H1 (cell line): ENCODE data around the gene ASS1. TPM values are rescaled to one million over a fixed set of nuclear protein-coding genes. Genes with fewer than 3 reads are reported as not detected.

ENCODE experiments used
- CTCF ChIA-PET: fragments of 300-600 bp; sonication (Branson Sonifier 250); formaldehyde crosslinking; loops from one replicate; lab custom pipeline; 2021; ENCODE audit not compliant: partially characterized antibody; lab: Charles Lee
- POLR2A ChIA-PET: fragments of 300-600 bp; sonication (Branson Sonifier 250); formaldehyde crosslinking; loops from one replicate; lab custom pipeline; 2021; ENCODE audit warnings: inconsistent platforms; ENCODE audit not compliant: partially characterized antibody; lab: Charles Lee
- DNase-seq, 2 experiments: peaks; one replicate each; pipeline versions ENCODE4 v3.0.0 to v3.0.0-alpha.2; 2010 to 2022; ENCODE audit warnings: low spot score in 2 of 2, low read depth in 1 of 2, mixed read lengths in 1 of 2
- FAIRE-seq: peaks from 2 replicates; lab custom pipeline; 2011; peaks lifted over from hg19 to GRCh38; lab: Jason Lieb, UNC
- H2AFZ ChIP-seq: 2 replicates; pipeline ENCODE4 v1.8.1; 2012; ENCODE audit warnings: low read length, inconsistent platforms
- H2AK5ac ChIP-seq: 2 replicates; pipeline ENCODE4 v1.6.1; 2013; ENCODE audit warnings: low read depth, low read length
- H2BK120ac ChIP-seq: replicated peaks from 2 replicates; pipeline ENCODE3; 2013; ENCODE audit warnings: low read depth, low read length, inconsistent platforms
- H2BK12ac ChIP-seq: 2 replicates; pipeline ENCODE4 v1.6.1; 2013; ENCODE audit warnings: low read depth, low read length
- H2BK15ac ChIP-seq: 2 replicates; pipeline ENCODE4 v1.6.1; 2013; ENCODE audit warnings: low read length
- H2BK20ac ChIP-seq: 2 replicates; pipeline ENCODE4 v1.6.1; 2013; ENCODE audit warnings: low read length
- H2BK5ac ChIP-seq: 2 replicates; pipeline ENCODE4 v1.6.1; 2013; ENCODE audit warnings: low read depth, low read length
- H3K14ac ChIP-seq: 2 replicates; pipeline ENCODE4 v1.6.1; 2013; ENCODE audit warnings: inconsistent platforms; ENCODE audit not compliant: insufficient read length
- H3K18ac ChIP-seq: 2 replicates; pipeline ENCODE4 v1.6.1; 2013; ENCODE audit warnings: low read length; ENCODE audit errors: extremely low read depth
- H3K23ac ChIP-seq: 2 replicates; pipeline ENCODE4 v1.6.1; 2013; ENCODE audit warnings: inconsistent platforms; ENCODE audit not compliant: insufficient read length
- H3K23me2 ChIP-seq: 2 replicates; pipeline ENCODE4 v1.6.1; 2013; ENCODE audit warnings: low read depth, low read length
- H3K27ac ChIP-seq: 2 replicates; pipeline ENCODE4 v1.6.1; 2011; ENCODE audit warnings: low read depth, low read length, inconsistent platforms
- H3K27me3 ChIP-seq, 4 experiments: replicated peaks in 1 of 4; 1 replicate in 1 of 4; 2 replicates in 3 of 4; pipeline versions ENCODE4 v1.6.1 to v1.8.1; 2011 to 2013; ENCODE audit warnings: low read length in 3 of 4, mild to moderate bottlenecking in 3 of 4, inconsistent platforms in 2 of 4, mixed read lengths in 2 of 4, moderate library complexity in 1 of 4; ENCODE audit not compliant: control insufficient read depth in 3 of 4, insufficient read depth in 3 of 4; ENCODE audit errors: extremely low read depth in 1 of 4
- H3K36me3 ChIP-seq, 4 experiments: 2 replicates each; pipeline versions ENCODE4 v1.6.1 to v1.8.1; 2011 to 2013; ENCODE audit warnings: mild to moderate bottlenecking in 4 of 4, low read length in 3 of 4, moderate library complexity in 2 of 4, control low read depth in 1 of 4, inconsistent platforms in 1 of 4; ENCODE audit not compliant: insufficient read depth in 4 of 4, control insufficient read depth in 2 of 4
- H3K4ac ChIP-seq: replicated peaks from 2 replicates; pipeline ENCODE3; 2013; ENCODE audit warnings: low read length, low read depth, mixed read lengths, inconsistent platforms; ENCODE audit not compliant: insufficient read length
- H3K4me1 ChIP-seq, 4 experiments: replicated peaks in 1 of 4; 1 replicate in 1 of 4; 2 replicates in 3 of 4; pipeline versions ENCODE4 v1.6.1 to v1.8.1; 2011 to 2013; ENCODE audit warnings: low read length in 3 of 4, inconsistent platforms in 2 of 4, mixed read lengths in 1 of 4; ENCODE audit not compliant: insufficient read depth in 4 of 4, control insufficient read depth in 3 of 4
- H3K4me2 ChIP-seq, 2 experiments: 2 replicates each; pipeline versions ENCODE4 v1.6.1 to v1.8.1; 2011 to 2013; ENCODE audit warnings: low read depth in 2 of 2, low read length in 2 of 2, control low read depth in 1 of 2, inconsistent platforms in 1 of 2, mild to moderate bottlenecking in 1 of 2; ENCODE audit not compliant: insufficient read depth in 1 of 2
- H3K4me3 ChIP-seq, 4 experiments: fragments of 200-600, 300-600 bp in 1 of 4; sonication (generic), shearing (Covaris generic), sonication (Bioruptor Twin) in 1 of 4; 2 replicates each; pipeline versions ENCODE4 v1.5.1 to v1.8.1; 2011 to 2016; ENCODE audit warnings: low read length in 4 of 4, low read depth in 3 of 4, control low read depth in 2 of 4, inconsistent platforms in 2 of 4, mild to moderate bottlenecking in 2 of 4, mixed read lengths in 1 of 4, moderate library complexity in 1 of 4; ENCODE audit not compliant: insufficient read depth in 2 of 4; ENCODE audit errors: extremely low read depth in 1 of 4
- H3K56ac ChIP-seq: replicated peaks from 2 replicates; pipeline ENCODE3; 2013; ENCODE audit warnings: low read depth, mild to moderate bottlenecking, mixed read lengths, low read length, inconsistent platforms; ENCODE audit not compliant: insufficient read length
- H3K79me1 ChIP-seq: 2 replicates; pipeline ENCODE4 v1.6.1; 2013; ENCODE audit warnings: low read depth, low read length, control low read depth
- H3K79me2 ChIP-seq, 2 experiments: 2 replicates each; pipeline versions ENCODE4 v1.6.1 to v1.8.1; 2012 to 2013; ENCODE audit warnings: low read length in 2 of 2, mild to moderate bottlenecking in 2 of 2, inconsistent platforms in 1 of 2; ENCODE audit not compliant: insufficient read depth in 2 of 2, control insufficient read depth in 1 of 2
- H3K9ac ChIP-seq, 4 experiments: replicated peaks in 1 of 4; 1 replicate in 1 of 4; 2 replicates in 3 of 4; pipeline versions ENCODE4 v1.6.1 to v1.8.1; 2011 to 2013; ENCODE audit warnings: low read depth in 3 of 4, low read length in 3 of 4, control low read depth in 2 of 4, mild to moderate bottlenecking in 2 of 4, moderate library complexity in 2 of 4, inconsistent platforms in 1 of 4; ENCODE audit errors: extremely low read depth in 1 of 4
- H3K9me3 ChIP-seq, 2 experiments: 2 replicates each; pipeline versions ENCODE4 v1.6.1 to v1.8.1; 2012 to 2013; ENCODE audit warnings: mild to moderate bottlenecking in 2 of 2, moderate library complexity in 2 of 2, control low read depth in 1 of 2, inconsistent platforms in 1 of 2, low read depth in 1 of 2, low read length in 1 of 2, mixed read lengths in 1 of 2; ENCODE audit not compliant: insufficient read depth in 2 of 2
- H4K20me1 ChIP-seq, 2 experiments: replicated peaks in 1 of 2; 2 replicates each; pipeline versions ENCODE3 to v1.8.1; 2011 to 2013; ENCODE audit warnings: inconsistent platforms in 2 of 2, low read length in 2 of 2, mild to moderate bottlenecking in 1 of 2; ENCODE audit not compliant: insufficient read depth in 2 of 2, control insufficient read depth in 1 of 2
- H4K5ac ChIP-seq: 2 replicates; pipeline ENCODE4 v1.6.1; 2013; ENCODE audit warnings: low read length, low read depth, mixed read lengths, inconsistent platforms; ENCODE audit not compliant: insufficient read length
- H4K8ac ChIP-seq: 2 replicates; pipeline ENCODE4 v1.8.0; 2013; ENCODE audit warnings: mild to moderate bottlenecking, moderate library complexity, low read length, inconsistent platforms; ENCODE audit not compliant: insufficient read depth; ENCODE audit errors: extremely low read depth
- H4K91ac ChIP-seq: replicated peaks from 2 replicates; pipeline ENCODE3; 2013; ENCODE audit warnings: low read length, mixed read lengths, inconsistent platforms; ENCODE audit not compliant: insufficient read length
- CBX8 ChIP-seq: fragments of 300-800, 300-1000 bp; sonication (generic); IDR thresholded peaks from 2 replicates; pipeline ENCODE4 v1.7.1; 2016; ENCODE audit warnings: low read depth, low read length, borderline replicate concordance
- GTF2F1 ChIP-seq: IDR thresholded peaks from 2 replicates; pipeline ENCODE4 v1.6.1; 2012; ENCODE audit warnings: low read depth, low read length, improper control_type of control experiment, borderline replicate concordance
- JUN ChIP-seq: IDR thresholded peaks from 2 replicates; pipeline ENCODE4 v1.6.1; 2011; ENCODE audit warnings: low read depth, mild to moderate bottlenecking, improper control_type of control experiment, low read length
- KDM1A ChIP-seq: fragments of 200-600, 300-600 bp; sonication (generic); IDR thresholded peaks from 2 replicates; pipeline ENCODE4 v1.7.1; 2016; ENCODE audit warnings: mild to moderate bottlenecking, low read length, borderline replicate concordance
- KDM4A ChIP-seq: IDR thresholded peaks from one replicate; pipeline ENCODE4 v1.7.1; 2012; ENCODE audit warnings: low read depth, mild to moderate bottlenecking, moderate library complexity, low read length, inconsistent platforms; ENCODE audit not compliant: severe bottlenecking
- KDM5A ChIP-seq: fragments of 200-600 bp; IDR thresholded peaks from 2 replicates; pipeline ENCODE4 v1.7.1; 2012; ENCODE audit warnings: mild to moderate bottlenecking, low read length, inconsistent platforms, mixed read lengths
- RNF2 ChIP-seq: fragments of 200-900, 300-1000 bp; sonication (generic); IDR thresholded peaks from 2 replicates; pipeline ENCODE4 v1.7.1; 2016; ENCODE audit warnings: borderline replicate concordance, low read depth, mild to moderate bottlenecking, antibody characterized with exemption, low read length; ENCODE audit not compliant: poor library complexity, severe bottlenecking; ENCODE audit errors: missing control alignments
- RXRA ChIP-seq: IDR thresholded peaks from 2 replicates; pipeline ENCODE4 v1.6.1; 2011; ENCODE audit warnings: low read depth, mild to moderate bottlenecking, low read length, moderate library complexity; ENCODE audit not compliant: insufficient read depth
- SIX5 ChIP-seq: IDR thresholded peaks from 2 replicates; pipeline ENCODE4 v1.6.1; 2011; ENCODE audit warnings: mild to moderate bottlenecking, low read depth, low read length
- TBP ChIP-seq: IDR thresholded peaks from 2 replicates; pipeline ENCODE4 v1.6.1; 2011; ENCODE audit warnings: low read depth, low read length, improper control_type of control experiment
- WGBS, 2 experiments: shearing (Covaris generic) in 1 of 2; methylation state at CpG; one replicate each; pipeline versions ENCODE4 v1.1.6 to v1.1.7; 2013 to 2015; ENCODE audit warnings: low lambda C conversion rate in 2 of 2, mixed read lengths in 2 of 2, inconsistent platforms in 1 of 2, low coverage in 1 of 2, missing lambda C conversion rate in 1 of 2; ENCODE audit not compliant: insufficient replicate concordance in 2 of 2, insufficient coverage in 1 of 2, insufficient read length in 1 of 2; ENCODE audit errors: extremely low coverage in 1 of 2, missing lambda C conversion rate in 1 of 2; 5-methylcytosine and 5-hydroxymethylcytosine counted together
- polyA plus RNA-seq, 7 experiments: library from polyadenylated mRNA; depleted of rRNA in 3 of 7; stranded (reverse) in 5 of 7; unstranded in 2 of 7; fragments of >200 nt in 5 of 7; fragments of 200-250 nt in 2 of 7; gene quantifications; 1 replicate in 5 of 7; 2 replicates in 1 of 7; 4 replicates in 1 of 7; pipeline versions ENCODE4 v1.2.1 to v1.2.3, GENCODE V29; 2011 to 2013; ENCODE audit warnings: missing spikeins in 2 of 7, mixed read lengths in 2 of 7
- total RNA-seq: library from RNA; stranded (reverse); fragmentation: NEBNext Ultra II Directional; extraction: Animal tissue kit (Norgen Biotek cat#: 25700); gene quantifications from 2 replicates; pipeline ENCODE4 v1.2.1, GENCODE V29; 2021
- TF ChIP-seq, protein P1 (sequence below), 3 experiments: IDR thresholded peaks; 1 replicate in 2 of 3; 2 replicates in 1 of 3; pipeline versions ENCODE4 v1.5.1 to v1.6.1; 2011; ENCODE audit warnings: low read length in 3 of 3, mild to moderate bottlenecking in 3 of 3, inconsistent platforms in 2 of 3, low read depth in 1 of 3, moderate library complexity in 1 of 3; ENCODE audit not compliant: insufficient read depth in 1 of 3; ENCODE audit errors: control extremely low read depth in 1 of 3

The ASS1 gene
- total and polyA plus RNA-seq, 2 of the 8 experiments (the other 6 are each of a cell fraction or from before 2014, with no cell fraction given), result 108 to 296 TPM

DNA sequence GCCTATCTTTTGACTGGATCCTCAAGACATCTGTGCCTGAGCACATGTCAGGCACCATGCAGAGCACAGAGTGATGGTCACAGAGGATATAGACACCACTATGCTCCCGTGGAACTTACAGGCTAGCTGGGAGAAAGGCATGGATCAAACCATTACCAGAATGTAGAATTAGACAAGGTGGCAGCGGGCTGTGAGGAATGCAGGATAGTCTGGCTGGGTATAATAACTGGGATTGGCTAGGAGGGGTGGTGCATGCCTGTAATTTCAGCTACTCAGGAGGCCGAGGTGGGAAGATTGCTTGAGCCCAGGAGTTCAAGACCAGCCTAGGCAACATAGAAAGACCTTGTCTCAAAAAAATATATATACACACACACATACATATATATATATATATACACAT, 50.3 kb downstream of the ASS1 start:
- Histone ChIP-seq H4K20me1 (no peaks in the 10 kb centered on the region), H3K14ac (no peak overlapping the region), H3K4me1 (no peaks in the 10 kb centered on the region; a peak in 1 of 7 replicates), H3K23me2 (no peaks in the 10 kb centered on the region), H2BK5ac (no peak overlapping the region), H3K79me1 (no peaks in the 10 kb centered on the region), H4K8ac (no peak overlapping the region), H3K36me3 (peaks cover 3 to 63% (median 17%) of the 10 kb centered on the region in 4 experiments; a peak in 6 of 8 replicates), H3K79me2 (no peaks in the 10 kb centered on the region), H3K9ac (no peak overlapping the region), H3K23ac (no peak overlapping the region), H2BK15ac (no peak overlapping the region), H3K56ac (no peak overlapping the region), H4K5ac (no peak overlapping the region), H3K4me2 (no peak overlapping the region), H3K4me3 (no peak overlapping the region), H2BK20ac (no peak overlapping the region), H3K9me3 (peaks cover 7% of the 10 kb centered on the region in 2 experiments; a peak in 3 of 4 replicates), H2AFZ (no peak overlapping the region), H3K27me3 (no peaks in the 10 kb centered on the region), H3K18ac (no peak overlapping the region), H4K91ac (no peak overlapping the region), H3K27ac (no peak overlapping the region), H2BK120ac (no peak overlapping the region), H3K4ac (no peak overlapping the region), H2AK5ac (no peak overlapping the region), H2BK12ac (no peak overlapping the region)
- POLR2A ChIA-PET, result interaction anchor here (0.6 to 1.9 kb wide), 4 partner anchors 10 to 41 kb away, joined by 3 to 4 read pairs (median 3); no protein-coding TSS in a partner anchor
- 82% methylated on average over 3 of the region's 3 CpGs; no CpG with 5 or more reads in 1 of the 2 experiments for whole genome bisulfite sequencing, 2 experiments
- CTCF ChIA-PET, result interaction anchor here (0.7 to 1.3 kb wide), 3 partner anchors 13 to 1373 kb away, joined by 3 to 4 read pairs (median 4); no protein-coding TSS in a partner anchor
- FAIRE-seq, result no peak
- no peak for DNase-seq
- TF ChIP-seq KDM5A, result no peak
- no peak for TF ChIP-seq JUN
- no peak for TF ChIP-seq RNF2
- no peak for TF ChIP-seq TBP
- no peak for TF ChIP-seq KDM1A
- TF ChIP-seq CBX8, result no peak
- TF ChIP-seq KDM4A, result no peak
- TF ChIP-seq RXRA, result no peak
- no peak for TF ChIP-seq GTF2F1
- no peak for TF ChIP-seq SIX5
- TF ChIP-seq, protein P1, sequence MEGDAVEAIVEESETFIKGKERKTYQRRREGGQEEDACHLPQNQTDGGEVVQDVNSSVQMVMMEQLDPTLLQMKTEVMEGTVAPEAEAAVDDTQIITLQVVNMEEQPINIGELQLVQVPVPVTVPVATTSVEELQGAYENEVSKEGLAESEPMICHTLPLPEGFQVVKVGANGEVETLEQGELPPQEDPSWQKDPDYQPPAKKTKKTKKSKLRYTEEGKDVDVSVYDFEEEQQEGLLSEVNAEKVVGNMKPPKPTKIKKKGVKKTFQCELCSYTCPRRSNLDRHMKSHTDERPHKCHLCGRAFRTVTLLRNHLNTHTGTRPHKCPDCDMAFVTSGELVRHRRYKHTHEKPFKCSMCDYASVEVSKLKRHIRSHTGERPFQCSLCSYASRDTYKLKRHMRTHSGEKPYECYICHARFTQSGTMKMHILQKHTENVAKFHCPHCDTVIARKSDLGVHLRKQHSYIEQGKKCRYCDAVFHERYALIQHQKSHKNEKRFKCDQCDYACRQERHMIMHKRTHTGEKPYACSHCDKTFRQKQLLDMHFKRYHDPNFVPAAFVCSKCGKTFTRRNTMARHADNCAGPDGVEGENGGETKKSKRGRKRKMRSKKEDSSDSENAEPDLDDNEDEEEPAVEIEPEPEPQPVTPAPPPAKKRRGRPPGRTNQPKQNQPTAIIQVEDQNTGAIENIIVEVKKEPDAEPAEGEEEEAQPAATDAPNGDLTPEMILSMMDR (IDR thresholded peaks at IDR 0.05; ENCODE audit: control extremely low read depth in 1 of 3, insufficient read depth in 1 of 3, low read depth in 1 of 3, low read length in 3 of 3), result no peak
